H1 (cell line): ENCODE results near the gene PLXNB1. TPM values are rescaled to one million over a fixed set of nuclear protein-coding genes. Genes with fewer than 3 reads are reported as not detected.

Experiments used
- BACH1 ChIP-seq: IDR thresholded peaks from 2 replicates; pipeline ENCODE4 v1.6.1; 2012; ENCODE audit warnings: low read length, improper control_type of control experiment
- CHD2 ChIP-seq: IDR thresholded peaks from 2 replicates; pipeline ENCODE4 v1.6.1; 2012; ENCODE audit warnings: low read length, improper control_type of control experiment
- CREB1 ChIP-seq: IDR thresholded peaks from 2 replicates; pipeline ENCODE4 v1.6.1; 2012; ENCODE audit warnings: inconsistent platforms
- CTBP2 ChIP-seq: IDR thresholded peaks from 2 replicates; pipeline ENCODE4 v1.7.0; 2011; ENCODE audit warnings: borderline replicate concordance, mild to moderate bottlenecking, moderate library complexity, mixed read lengths, low read length; ENCODE audit not compliant: insufficient read depth, insufficient read length
- EP300 ChIP-seq, 2 experiments: IDR thresholded peaks; 1 replicate in 1 of 2; 2 replicates in 1 of 2; pipeline ENCODE4 v1.6.1; 2011 to 2012; ENCODE audit warnings: low read depth in 2 of 2, low read length in 2 of 2, mild to moderate bottlenecking in 2 of 2, borderline replicate concordance in 1 of 2, inconsistent platforms in 1 of 2, moderate library complexity in 1 of 2
- GABPA ChIP-seq: IDR thresholded peaks from 2 replicates; pipeline ENCODE4 v1.6.1; 2011; ENCODE audit warnings: mild to moderate bottlenecking, low read length, moderate library complexity, borderline replicate concordance; ENCODE audit not compliant: insufficient read depth
- GTF2F1 ChIP-seq: IDR thresholded peaks from 2 replicates; pipeline ENCODE4 v1.6.1; 2012; ENCODE audit warnings: low read depth, low read length, improper control_type of control experiment, borderline replicate concordance
- HDAC2 ChIP-seq, 2 experiments: fragments of 300-600 bp in 1 of 2; sonication (generic) in 1 of 2; IDR thresholded peaks; 2 replicates each; pipeline ENCODE4 v1.6.1; 2011 to 2012; ENCODE audit warnings: low read depth in 2 of 2, low read length in 2 of 2, mild to moderate bottlenecking in 2 of 2, moderate library complexity in 2 of 2, borderline replicate concordance in 1 of 2, inconsistent platforms in 1 of 2
- JUND ChIP-seq: IDR thresholded peaks from 2 replicates; pipeline ENCODE4 v1.6.1; 2011; ENCODE audit warnings: mild to moderate bottlenecking, improper control_type of control experiment, low read length
- KDM1A ChIP-seq: fragments of 200-600, 300-600 bp; sonication (generic); IDR thresholded peaks from 2 replicates; pipeline ENCODE4 v1.7.1; 2016; ENCODE audit warnings: mild to moderate bottlenecking, low read length, borderline replicate concordance
- KDM4A ChIP-seq: IDR thresholded peaks from one replicate; pipeline ENCODE4 v1.7.1; 2012; ENCODE audit warnings: low read depth, mild to moderate bottlenecking, moderate library complexity, low read length, inconsistent platforms; ENCODE audit not compliant: severe bottlenecking
- NANOG ChIP-seq: IDR thresholded peaks from 2 replicates; pipeline ENCODE4 v1.6.1; 2011; ENCODE audit warnings: low read length, low read depth, mild to moderate bottlenecking, inconsistent platforms; ENCODE audit not compliant: insufficient read depth, poor library complexity, severe bottlenecking
- POU5F1 ChIP-seq: IDR thresholded peaks from 2 replicates; pipeline ENCODE4 v1.6.1; 2011; ENCODE audit warnings: low read depth, mild to moderate bottlenecking, low read length, moderate library complexity
- RAD21 ChIP-seq, 2 experiments: IDR thresholded peaks in 1 of 2; conservative IDR thresholded peaks in 1 of 2; 2 replicates each; pipeline ENCODE4 v1.6.1; 2011; ENCODE audit warnings: low read depth in 2 of 2, low read length in 2 of 2, improper control_type of control experiment in 1 of 2, inconsistent platforms in 1 of 2, mild to moderate bottlenecking in 1 of 2, moderate library complexity in 1 of 2
- RFX5 ChIP-seq: IDR thresholded peaks from 2 replicates; pipeline ENCODE4 v1.6.1; 2011; ENCODE audit warnings: low read depth, low read length, improper control_type of control experiment, borderline replicate concordance
- RXRA ChIP-seq: IDR thresholded peaks from 2 replicates; pipeline ENCODE4 v1.6.1; 2011; ENCODE audit warnings: low read depth, mild to moderate bottlenecking, low read length, moderate library complexity; ENCODE audit not compliant: insufficient read depth
- SP1 ChIP-seq: IDR thresholded peaks from 2 replicates; pipeline ENCODE4 v1.6.1; 2011; ENCODE audit warnings: low read depth, low read length
- SP4 ChIP-seq: IDR thresholded peaks from 2 replicates; pipeline ENCODE4 v1.6.1; 2012; ENCODE audit warnings: low read length, inconsistent platforms
- TEAD4 ChIP-seq: IDR thresholded peaks from 2 replicates; pipeline ENCODE4 v1.6.1; 2012; ENCODE audit warnings: low read depth, low read length, inconsistent platforms, mixed read lengths
- ZNF274 ChIP-seq: IDR thresholded peaks from 2 replicates; pipeline ENCODE4 v1.7.0; 2012; ENCODE audit warnings: low read length, borderline replicate concordance; ENCODE audit errors: extremely low read depth
- polyA plus RNA-seq, 7 experiments: library from polyadenylated mRNA; depleted of rRNA in 3 of 7; stranded (reverse) in 5 of 7; unstranded in 2 of 7; fragments of >200 nt in 5 of 7; fragments of 200-250 nt in 2 of 7; gene quantifications; 1 replicate in 5 of 7; 2 replicates in 1 of 7; 4 replicates in 1 of 7; pipeline versions ENCODE4 v1.2.1 to v1.2.3, GENCODE V29; 2011 to 2013; ENCODE audit warnings: missing spikeins in 2 of 7, mixed read lengths in 2 of 7
- total RNA-seq: library from RNA; stranded (reverse); fragmentation: NEBNext Ultra II Directional; extraction: Animal tissue kit (Norgen Biotek cat#: 25700); gene quantifications from 2 replicates; pipeline ENCODE4 v1.2.1, GENCODE V29; 2021
- TF ChIP-seq, protein P1 (sequence below): IDR thresholded peaks from 2 replicates; pipeline ENCODE4 v1.6.1; 2012; ENCODE audit warnings: inconsistent platforms

Gene PLXNB1
- total and polyA plus RNA-seq, 2 of the 8 experiments (the other 6 are each of a cell fraction or from before 2014, with no cell fraction given) = 109 to 114 TPM

- TF ChIP-seq HDAC2 (IDR thresholded peaks at IDR 0.05; ENCODE audit: borderline replicate concordance in 1 of 2, low read depth in 2 of 2, low read length in 2 of 2) (peak in 1 of 2 experiments; percentile 78; a peak in 1 of 4 replicates), RXRA (peak; percentile 42; the same call in 1 of the 2 replicates), EP300 (IDR thresholded peaks at IDR 0.05; ENCODE audit: borderline replicate concordance in 1 of 2, low read depth in 2 of 2, low read length in 2 of 2) (peak in 1 of 2 experiments; percentile 91; a peak in 2 of 3 replicates), CHD2 (peak; percentile 75), BACH1 (no peak), KDM1A (0 out of 2 replicates have a peak, but pooled peaks have one; percentile 9), SP1 (peak; percentile 93), SP4 (no peak), CTBP2 (peak; percentile 82), CREB1 (peak; percentile 59), RFX5 (no peak), JUND (0 out of 2 replicates have a peak, but pooled peaks have one; percentile 22), GABPA (no peak), KDM4A (no peak), TEAD4 (peak; percentile 55), GTF2F1 (no peak), RAD21 (IDR thresholded peaks at IDR 0.05 in 1 of 2, conservative IDR thresholded peaks at IDR 0.05 in 1 of 2; ENCODE audit: low read depth in 2 of 2, low read length in 2 of 2) (peak in 1 of 2 experiments; percentile 17; a peak in 1 of 4 replicates), ZNF274 (no peak), POU5F1 (peak; percentile 13; the same call in 1 of the 2 replicates), NANOG (peak; percentile 89)
- TF ChIP-seq, protein P1, sequence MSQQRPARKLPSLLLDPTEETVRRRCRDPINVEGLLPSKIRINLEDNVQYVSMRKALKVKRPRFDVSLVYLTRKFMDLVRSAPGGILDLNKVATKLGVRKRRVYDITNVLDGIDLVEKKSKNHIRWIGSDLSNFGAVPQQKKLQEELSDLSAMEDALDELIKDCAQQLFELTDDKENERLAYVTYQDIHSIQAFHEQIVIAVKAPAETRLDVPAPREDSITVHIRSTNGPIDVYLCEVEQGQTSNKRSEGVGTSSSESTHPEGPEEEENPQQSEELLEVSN = no peak
Observed at GRCh38 chr3:48474619-48475018, 44.7 kb upstream of the PLXNB1 start (continued).
